ENCODE results near the gene POLDIP2. TPM values are rescaled to one million over a fixed set of nuclear protein-coding genes. Genes with fewer than 3 reads are reported as not detected.

The POLDIP2 gene
- total RNA-seq, 1 donor from 2014 or later = 79.1 TPM

DNA sequence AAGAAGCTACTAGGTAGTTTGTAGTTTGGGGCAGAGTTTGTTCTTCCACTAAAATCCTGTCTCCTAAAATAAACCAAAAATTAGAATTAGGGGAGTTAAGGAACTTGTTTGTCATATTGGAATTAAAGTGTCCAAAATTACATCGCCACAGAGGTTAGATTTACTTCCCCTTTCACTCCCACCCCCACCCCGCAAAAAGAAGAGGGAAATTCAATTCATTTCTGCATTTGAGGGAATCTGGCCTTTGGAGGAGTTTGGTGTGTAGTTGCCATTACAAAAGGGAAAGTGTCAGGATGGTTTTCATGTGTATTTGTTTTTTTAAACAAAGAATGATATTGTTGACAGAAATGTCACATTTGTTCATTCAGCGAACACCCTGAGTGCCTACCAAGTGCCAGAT lies 32.5 kb downstream of the POLDIP2 start:
- no peak for TF ChIP-seq EZH2 (IDR thresholded peaks at IDR 0.05; ENCODE audit: insufficient read depth, low read length)
- TF ChIP-seq, protein P1, sequence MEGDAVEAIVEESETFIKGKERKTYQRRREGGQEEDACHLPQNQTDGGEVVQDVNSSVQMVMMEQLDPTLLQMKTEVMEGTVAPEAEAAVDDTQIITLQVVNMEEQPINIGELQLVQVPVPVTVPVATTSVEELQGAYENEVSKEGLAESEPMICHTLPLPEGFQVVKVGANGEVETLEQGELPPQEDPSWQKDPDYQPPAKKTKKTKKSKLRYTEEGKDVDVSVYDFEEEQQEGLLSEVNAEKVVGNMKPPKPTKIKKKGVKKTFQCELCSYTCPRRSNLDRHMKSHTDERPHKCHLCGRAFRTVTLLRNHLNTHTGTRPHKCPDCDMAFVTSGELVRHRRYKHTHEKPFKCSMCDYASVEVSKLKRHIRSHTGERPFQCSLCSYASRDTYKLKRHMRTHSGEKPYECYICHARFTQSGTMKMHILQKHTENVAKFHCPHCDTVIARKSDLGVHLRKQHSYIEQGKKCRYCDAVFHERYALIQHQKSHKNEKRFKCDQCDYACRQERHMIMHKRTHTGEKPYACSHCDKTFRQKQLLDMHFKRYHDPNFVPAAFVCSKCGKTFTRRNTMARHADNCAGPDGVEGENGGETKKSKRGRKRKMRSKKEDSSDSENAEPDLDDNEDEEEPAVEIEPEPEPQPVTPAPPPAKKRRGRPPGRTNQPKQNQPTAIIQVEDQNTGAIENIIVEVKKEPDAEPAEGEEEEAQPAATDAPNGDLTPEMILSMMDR (IDR thresholded peaks at IDR 0.05; ENCODE audit: insufficient read depth, low read depth, low read length) = no peak
- peaks cover 13% of the 10 kb centered on the region for H3K36me3 Mint-ChIP-seq (ENCODE audit: low read depth, unreplicated experiment)
- H4K20me1 ChIP-seq (ENCODE audit: insufficient read depth, low read length) = peaks cover 19% of the 10 kb centered on the region
- H3K9me3 Mint-ChIP-seq (ENCODE audit: unreplicated experiment) = no peaks in the 10 kb centered on the region
- no peaks in the 10 kb centered on the region for H3K9me3 ChIP-seq (ENCODE audit: insufficient read depth, low read depth, low read length)
- H3K27ac ChIP-seq (ENCODE audit: low read depth, low read length) = no peak overlapping the region
- H3K4me2 ChIP-seq (ENCODE audit: low read length) = no peak overlapping the region
- H3K27me3 ChIP-seq (ENCODE audit: insufficient read depth, low read length) = no peaks in the 10 kb centered on the region
- H3K4me3 Mint-ChIP-seq (ENCODE audit: unreplicated experiment) = no peak overlapping the region
- H3K79me2 ChIP-seq (ENCODE audit: insufficient read depth, low read length) = peaks cover 32% of the 10 kb centered on the region
- FAIRE-seq (no peak), DNase-seq (ENCODE audit: low read depth) (no peak)
- H3K4me1 Mint-ChIP-seq (ENCODE audit: low read depth, unreplicated experiment) = peaks cover 12% of the 10 kb centered on the region
- no peak overlapping the region for H3K27ac Mint-ChIP-seq (ENCODE audit: unreplicated experiment)
- no peaks in the 10 kb centered on the region for H3K27me3 Mint-ChIP-seq (ENCODE audit: low read depth, unreplicated experiment)
- H3K4me3 ChIP-seq (ENCODE audit: insufficient read depth, low read depth, low read length) = no peak overlapping the region
- peaks cover 14% of the 10 kb centered on the region for H3K36me3 ChIP-seq (ENCODE audit: insufficient read depth, low read length)
- H3K9ac ChIP-seq (ENCODE audit: low read length) = no peak overlapping the region
- H3K4me1 ChIP-seq (ENCODE audit: insufficient read depth, low read length) = peaks cover 2% of the 10 kb centered on the region
- no peak overlapping the region for H2AFZ ChIP-seq (ENCODE audit: low read depth, low read length)

DNA sequence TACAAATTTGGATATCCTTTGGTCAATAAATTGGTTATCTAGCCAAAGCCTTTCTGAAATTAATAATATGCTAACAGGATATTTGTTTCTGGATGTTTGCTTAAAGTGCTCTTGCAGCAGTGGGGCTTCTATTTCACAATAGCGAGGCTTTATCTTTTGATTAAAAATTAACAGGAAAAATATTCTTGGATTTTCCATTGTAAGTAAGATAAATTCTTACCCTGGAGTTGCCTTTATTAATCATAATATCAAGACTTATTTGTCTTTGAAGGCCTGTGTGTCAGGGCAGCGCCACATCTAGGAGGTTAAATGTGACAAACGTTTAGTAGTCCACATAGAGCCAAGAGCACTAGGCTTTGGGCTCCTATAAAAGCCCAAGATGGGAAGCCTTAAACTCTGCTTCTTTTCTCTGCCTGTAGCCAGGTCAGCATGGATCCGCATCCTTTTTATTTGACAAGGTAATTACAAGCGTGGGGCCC lies 33.0 kb downstream of the POLDIP2 start:
- Histone ChIP-seq H3K9ac (ENCODE audit: low read length) (no peak overlapping the region), H3K4me3 (ENCODE audit: insufficient read depth, low read depth, low read length) (no peak overlapping the region), H3K27me3 (ENCODE audit: insufficient read depth, low read length) (no peaks in the 10 kb centered on the region), H3K4me2 (ENCODE audit: low read length) (no peak overlapping the region), H4K20me1 (ENCODE audit: insufficient read depth, low read length) (peaks cover 17% of the 10 kb centered on the region), H3K9me3 (ENCODE audit: insufficient read depth, low read depth, low read length) (no peaks in the 10 kb centered on the region), H2AFZ (ENCODE audit: low read depth, low read length) (no peak overlapping the region), H3K36me3 (ENCODE audit: insufficient read depth, low read length) (peaks cover 13% of the 10 kb centered on the region), H3K79me2 (ENCODE audit: insufficient read depth, low read length) (peaks cover 34% of the 10 kb centered on the region), H3K4me1 (ENCODE audit: insufficient read depth, low read length) (peaks cover 7% of the 10 kb centered on the region), H3K27ac (ENCODE audit: low read depth, low read length) (no peak overlapping the region)
- Mint-ChIP-seq H3K4me3 (ENCODE audit: unreplicated experiment) (no peak overlapping the region), H3K27ac (ENCODE audit: unreplicated experiment) (no peak overlapping the region), H3K9me3 (ENCODE audit: unreplicated experiment) (no peaks in the 10 kb centered on the region), H3K27me3 (ENCODE audit: low read depth, unreplicated experiment) (no peaks in the 10 kb centered on the region), H3K4me1 (ENCODE audit: low read depth, unreplicated experiment) (peaks cover 12% of the 10 kb centered on the region), H3K36me3 (ENCODE audit: low read depth, unreplicated experiment) (peaks cover 13% of the 10 kb centered on the region)
- FAIRE-seq (no peak), DNase-seq (ENCODE audit: low read depth) (no peak)
- TF ChIP-seq EZH2 (IDR thresholded peaks at IDR 0.05; ENCODE audit: insufficient read depth, low read length) = no peak
- TF ChIP-seq, protein P1 (IDR thresholded peaks at IDR 0.05; ENCODE audit: insufficient read depth, low read depth, low read length) = no peak

DNA sequence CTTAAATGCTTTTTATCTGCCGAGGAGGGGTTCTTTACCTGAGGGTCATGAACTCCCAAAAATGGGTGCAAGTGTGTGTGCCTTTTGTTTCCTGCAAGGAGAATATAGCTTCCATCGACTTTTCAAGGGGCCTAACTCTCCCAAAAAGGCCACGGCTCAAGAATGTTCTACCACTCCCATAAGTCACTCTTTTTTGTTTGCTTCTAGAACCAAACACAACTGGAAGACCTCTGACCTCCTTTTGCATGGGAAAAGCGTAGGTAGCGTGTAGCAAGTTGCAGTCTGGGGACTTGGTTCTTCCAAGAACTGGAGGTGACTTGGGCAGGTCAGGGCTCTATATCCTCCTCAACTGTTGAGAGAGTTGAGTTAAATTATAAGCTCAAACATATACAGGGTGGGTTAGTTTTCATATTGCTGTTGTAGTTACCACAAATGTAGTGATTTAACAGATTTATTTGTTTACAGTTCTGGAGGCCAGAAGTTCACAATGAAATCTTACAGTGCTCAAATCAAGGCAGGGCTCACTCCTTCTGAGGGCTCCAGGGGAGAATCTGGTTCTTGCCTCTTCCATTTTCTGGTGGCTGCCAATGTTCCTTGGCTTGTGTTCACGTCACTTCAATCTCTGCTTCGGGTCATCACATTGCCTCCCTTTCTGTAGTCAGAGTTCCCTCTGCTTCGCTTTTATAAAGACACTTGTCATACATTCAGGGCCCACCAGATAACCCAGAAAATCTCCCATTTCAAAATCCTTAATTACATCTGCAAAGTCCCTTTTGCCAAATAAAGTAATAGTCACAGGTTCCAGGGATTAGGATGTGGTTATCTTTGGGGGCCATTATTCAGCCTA lies 36.9 kb downstream of the POLDIP2 start:
- Histone ChIP-seq H3K4me1 (ENCODE audit: insufficient read depth, low read length) (peaks cover 17% of the 10 kb centered on the region), H3K79me2 (ENCODE audit: insufficient read depth, low read length) (peaks cover 34% of the 10 kb centered on the region), H3K4me3 (ENCODE audit: insufficient read depth, low read depth, low read length) (peak overlapping the region; percentile 78), H3K9ac (ENCODE audit: low read length) (peak overlapping the region; percentile 81), H3K27me3 (ENCODE audit: insufficient read depth, low read length) (no peaks in the 10 kb centered on the region), H3K9me3 (ENCODE audit: insufficient read depth, low read depth, low read length) (no peaks in the 10 kb centered on the region), H3K27ac (ENCODE audit: low read depth, low read length) (no peak overlapping the region), H3K4me2 (ENCODE audit: low read length) (peak overlapping the region; percentile 89), H4K20me1 (ENCODE audit: insufficient read depth, low read length) (no peaks in the 10 kb centered on the region), H3K36me3 (ENCODE audit: insufficient read depth, low read length) (no peaks in the 10 kb centered on the region), H2AFZ (ENCODE audit: low read depth, low read length) (no peak overlapping the region)
- Mint-ChIP-seq H3K27ac (ENCODE audit: unreplicated experiment) (no peak overlapping the region), H3K4me1 (ENCODE audit: low read depth, unreplicated experiment) (peaks cover 6% of the 10 kb centered on the region), H3K9me3 (ENCODE audit: unreplicated experiment) (no peaks in the 10 kb centered on the region), H3K4me3 (ENCODE audit: unreplicated experiment) (peak overlapping the region; percentile 94), H3K27me3 (ENCODE audit: low read depth, unreplicated experiment) (peaks cover 19% of the 10 kb centered on the region), H3K36me3 (ENCODE audit: low read depth, unreplicated experiment) (peaks cover 2% of the 10 kb centered on the region)
- FAIRE-seq (no peak), DNase-seq (ENCODE audit: low read depth) (no peak)
- no peak for TF ChIP-seq EZH2 (IDR thresholded peaks at IDR 0.05; ENCODE audit: insufficient read depth, low read length)
- TF ChIP-seq, protein P1 (IDR thresholded peaks at IDR 0.05; ENCODE audit: insufficient read depth, low read depth, low read length) = no peak
